HFF-Myc (cell line): ENCODE data around the gene TTC12.

Source experiments
- DNase-seq: peaks from one replicate; pipeline ENCODE4 v3.0.0-alpha.2; 2011; ENCODE audit warnings: low read depth; ENCODE audit errors: extremely low read depth
- H3K4me3 ChIP-seq: replicated peaks from 2 replicates; pipeline ENCODE4 v1.5.1; 2011; ENCODE audit warnings: low read depth, mild to moderate bottlenecking, control low read depth, low read length
- CTCF ChIP-seq: IDR thresholded peaks from 2 replicates; pipeline ENCODE4 v1.5.1; 2012; ENCODE audit warnings: mild to moderate bottlenecking, low read depth, low read length, control low read depth; ENCODE audit errors: missing control alignments

TTC12 gene

GRCh38 chr11:113397212-113397611 lies 82.8 kb downstream of the TTC12 start:
- no peak for DNase-seq
- no peak overlapping the region for H3K4me3 ChIP-seq

GRCh38 chr11:113397821-113398220 lies 83.4 kb downstream of the TTC12 start:
- DNase-seq = no peak
- TF ChIP-seq CTCF = no peak
- no peak overlapping the region for H3K4me3 ChIP-seq

More at GRCh38 chr11:113397212-113397611, 82.8 kb downstream of the TTC12 start:
- no peak for TF ChIP-seq CTCF

GRCh38 chr11:113398669-113399430 lies 84.5 kb downstream of the TTC12 start:
- no peak for TF ChIP-seq CTCF
- DNase-seq = no peak

DNA sequence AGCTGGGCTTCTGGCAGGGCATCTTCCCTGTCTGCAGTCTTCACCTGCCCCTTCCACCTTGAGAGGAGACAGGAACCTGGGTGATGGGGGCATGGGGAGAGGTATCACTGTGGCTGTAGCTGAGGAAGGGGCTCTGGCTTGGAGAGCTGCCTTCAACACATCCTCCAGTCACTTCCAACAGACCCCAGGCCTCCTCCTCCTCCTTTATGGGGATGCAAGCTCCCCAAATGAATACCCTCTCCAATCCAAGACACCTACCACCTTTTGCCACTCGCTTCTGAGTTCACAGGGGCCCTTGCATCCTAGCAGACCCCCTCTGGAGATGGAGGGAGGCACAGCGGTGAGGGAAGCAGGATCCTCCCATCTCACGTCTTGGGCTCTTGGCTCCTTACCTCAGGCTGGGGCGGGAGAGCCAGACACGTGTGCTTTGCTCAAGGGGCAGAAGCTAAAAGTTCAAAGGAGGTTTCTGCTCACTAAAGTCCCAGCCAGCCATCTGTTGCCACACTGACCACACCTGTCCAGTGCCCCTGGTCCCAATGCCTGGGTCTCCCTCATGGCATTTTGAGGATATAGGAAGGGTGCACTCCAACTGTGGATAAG lies 86.3 kb downstream of the TTC12 start:
- DNase-seq = no peak
- no peak overlapping the region for H3K4me3 ChIP-seq
- TF ChIP-seq CTCF = no peak

More at GRCh38 chr11:113398669-113399430, 84.5 kb downstream of the TTC12 start:
- H3K4me3 ChIP-seq = no peak overlapping the region

GRCh38 chr11:113401718-113402117 lies 87.3 kb downstream of the TTC12 start:
- DNase-seq = peak; percentile 9
- H3K4me3 ChIP-seq = no peak overlapping the region
- no peak for TF ChIP-seq CTCF

DNA sequence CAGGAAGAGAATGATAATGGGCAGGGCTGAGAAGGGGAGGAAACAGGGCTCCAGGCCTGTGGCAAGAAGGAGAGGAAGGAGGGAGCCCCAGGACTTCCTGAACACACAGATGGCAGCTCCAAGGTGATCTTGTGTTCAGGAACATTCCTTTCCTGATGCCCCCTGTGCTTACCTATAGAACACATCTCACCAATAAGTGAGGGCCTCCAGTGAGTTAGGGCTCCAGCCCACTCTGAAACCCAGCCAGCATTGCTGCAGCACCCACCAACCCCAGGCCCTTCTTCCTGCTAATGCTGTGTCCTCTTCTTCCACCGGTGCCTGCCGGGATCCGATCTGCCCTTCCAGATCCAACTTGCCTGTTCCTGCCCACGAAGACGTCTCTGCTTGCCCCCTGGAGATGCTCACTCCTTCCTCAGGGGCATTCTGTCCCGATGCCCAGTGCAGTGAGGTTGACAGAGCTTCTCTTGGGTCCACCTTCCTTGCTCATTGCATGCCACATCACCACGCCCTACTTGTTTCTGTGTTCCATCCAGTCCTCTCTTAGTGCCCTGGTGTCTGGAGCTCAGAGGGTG lies 90.6 kb downstream of the TTC12 start:
- no peak overlapping the region for H3K4me3 ChIP-seq
- DNase-seq = no peak
- no peak for TF ChIP-seq CTCF
